H1 (cell line): ENCODE measurements around the gene PITPNM1. TPM values are rescaled to one million over a fixed set of nuclear protein-coding genes. Genes with fewer than 3 reads are reported as not detected.

Source experiments
- CTCF ChIA-PET: fragments of 300-600 bp; sonication (Branson Sonifier 250); formaldehyde crosslinking; loops from one replicate; lab custom pipeline; 2021; ENCODE audit not compliant: partially characterized antibody; lab: Charles Lee
- POLR2A ChIA-PET: fragments of 300-600 bp; sonication (Branson Sonifier 250); formaldehyde crosslinking; loops from one replicate; lab custom pipeline; 2021; ENCODE audit warnings: inconsistent platforms; ENCODE audit not compliant: partially characterized antibody; lab: Charles Lee
- DNase-seq, 2 experiments: peaks; one replicate each; pipeline versions ENCODE4 v3.0.0 to v3.0.0-alpha.2; 2010 to 2022; ENCODE audit warnings: low spot score in 2 of 2, low read depth in 1 of 2, mixed read lengths in 1 of 2
- FAIRE-seq: peaks from 2 replicates; lab custom pipeline; 2011; peaks lifted over from hg19 to GRCh38; lab: Jason Lieb, UNC
- H2AFZ ChIP-seq: 2 replicates; pipeline ENCODE4 v1.8.1; 2012; ENCODE audit warnings: low read length, inconsistent platforms
- H2AK5ac ChIP-seq: 2 replicates; pipeline ENCODE4 v1.6.1; 2013; ENCODE audit warnings: low read depth, low read length
- H2BK120ac ChIP-seq: replicated peaks from 2 replicates; pipeline ENCODE3; 2013; ENCODE audit warnings: low read depth, low read length, inconsistent platforms
- H2BK12ac ChIP-seq: 2 replicates; pipeline ENCODE4 v1.6.1; 2013; ENCODE audit warnings: low read depth, low read length
- H2BK15ac ChIP-seq: 2 replicates; pipeline ENCODE4 v1.6.1; 2013; ENCODE audit warnings: low read length
- H2BK20ac ChIP-seq: 2 replicates; pipeline ENCODE4 v1.6.1; 2013; ENCODE audit warnings: low read length
- H2BK5ac ChIP-seq: 2 replicates; pipeline ENCODE4 v1.6.1; 2013; ENCODE audit warnings: low read depth, low read length
- H3K14ac ChIP-seq: 2 replicates; pipeline ENCODE4 v1.6.1; 2013; ENCODE audit warnings: inconsistent platforms; ENCODE audit not compliant: insufficient read length
- H3K18ac ChIP-seq: 2 replicates; pipeline ENCODE4 v1.6.1; 2013; ENCODE audit warnings: low read length; ENCODE audit errors: extremely low read depth
- H3K23ac ChIP-seq: 2 replicates; pipeline ENCODE4 v1.6.1; 2013; ENCODE audit warnings: inconsistent platforms; ENCODE audit not compliant: insufficient read length
- H3K23me2 ChIP-seq: 2 replicates; pipeline ENCODE4 v1.6.1; 2013; ENCODE audit warnings: low read depth, low read length
- H3K27ac ChIP-seq: 2 replicates; pipeline ENCODE4 v1.6.1; 2011; ENCODE audit warnings: low read depth, low read length, inconsistent platforms
- H3K27me3 ChIP-seq, 4 experiments: replicated peaks in 1 of 4; 1 replicate in 1 of 4; 2 replicates in 3 of 4; pipeline versions ENCODE4 v1.6.1 to v1.8.1; 2011 to 2013; ENCODE audit warnings: low read length in 3 of 4, mild to moderate bottlenecking in 3 of 4, inconsistent platforms in 2 of 4, mixed read lengths in 2 of 4, moderate library complexity in 1 of 4; ENCODE audit not compliant: control insufficient read depth in 3 of 4, insufficient read depth in 3 of 4; ENCODE audit errors: extremely low read depth in 1 of 4
- H3K36me3 ChIP-seq, 4 experiments: 2 replicates each; pipeline versions ENCODE4 v1.6.1 to v1.8.1; 2011 to 2013; ENCODE audit warnings: mild to moderate bottlenecking in 4 of 4, low read length in 3 of 4, moderate library complexity in 2 of 4, control low read depth in 1 of 4, inconsistent platforms in 1 of 4; ENCODE audit not compliant: insufficient read depth in 4 of 4, control insufficient read depth in 2 of 4
- H3K4ac ChIP-seq: replicated peaks from 2 replicates; pipeline ENCODE3; 2013; ENCODE audit warnings: low read length, low read depth, mixed read lengths, inconsistent platforms; ENCODE audit not compliant: insufficient read length
- H3K4me1 ChIP-seq, 4 experiments: replicated peaks in 1 of 4; 1 replicate in 1 of 4; 2 replicates in 3 of 4; pipeline versions ENCODE4 v1.6.1 to v1.8.1; 2011 to 2013; ENCODE audit warnings: low read length in 3 of 4, inconsistent platforms in 2 of 4, mixed read lengths in 1 of 4; ENCODE audit not compliant: insufficient read depth in 4 of 4, control insufficient read depth in 3 of 4
- H3K4me2 ChIP-seq, 2 experiments: 2 replicates each; pipeline versions ENCODE4 v1.6.1 to v1.8.1; 2011 to 2013; ENCODE audit warnings: low read depth in 2 of 2, low read length in 2 of 2, control low read depth in 1 of 2, inconsistent platforms in 1 of 2, mild to moderate bottlenecking in 1 of 2; ENCODE audit not compliant: insufficient read depth in 1 of 2
- H3K4me3 ChIP-seq, 4 experiments: fragments of 200-600, 300-600 bp in 1 of 4; sonication (generic), shearing (Covaris generic), sonication (Bioruptor Twin) in 1 of 4; 2 replicates each; pipeline versions ENCODE4 v1.5.1 to v1.8.1; 2011 to 2016; ENCODE audit warnings: low read length in 4 of 4, low read depth in 3 of 4, control low read depth in 2 of 4, inconsistent platforms in 2 of 4, mild to moderate bottlenecking in 2 of 4, mixed read lengths in 1 of 4, moderate library complexity in 1 of 4; ENCODE audit not compliant: insufficient read depth in 2 of 4; ENCODE audit errors: extremely low read depth in 1 of 4
- H3K56ac ChIP-seq: replicated peaks from 2 replicates; pipeline ENCODE3; 2013; ENCODE audit warnings: low read depth, mild to moderate bottlenecking, mixed read lengths, low read length, inconsistent platforms; ENCODE audit not compliant: insufficient read length
- H3K79me1 ChIP-seq: 2 replicates; pipeline ENCODE4 v1.6.1; 2013; ENCODE audit warnings: low read depth, low read length, control low read depth
- H3K79me2 ChIP-seq, 2 experiments: 2 replicates each; pipeline versions ENCODE4 v1.6.1 to v1.8.1; 2012 to 2013; ENCODE audit warnings: low read length in 2 of 2, mild to moderate bottlenecking in 2 of 2, inconsistent platforms in 1 of 2; ENCODE audit not compliant: insufficient read depth in 2 of 2, control insufficient read depth in 1 of 2
- H3K9ac ChIP-seq, 4 experiments: replicated peaks in 1 of 4; 1 replicate in 1 of 4; 2 replicates in 3 of 4; pipeline versions ENCODE4 v1.6.1 to v1.8.1; 2011 to 2013; ENCODE audit warnings: low read depth in 3 of 4, low read length in 3 of 4, control low read depth in 2 of 4, mild to moderate bottlenecking in 2 of 4, moderate library complexity in 2 of 4, inconsistent platforms in 1 of 4; ENCODE audit errors: extremely low read depth in 1 of 4
- H3K9me3 ChIP-seq, 2 experiments: 2 replicates each; pipeline versions ENCODE4 v1.6.1 to v1.8.1; 2012 to 2013; ENCODE audit warnings: mild to moderate bottlenecking in 2 of 2, moderate library complexity in 2 of 2, control low read depth in 1 of 2, inconsistent platforms in 1 of 2, low read depth in 1 of 2, low read length in 1 of 2, mixed read lengths in 1 of 2; ENCODE audit not compliant: insufficient read depth in 2 of 2
- H4K20me1 ChIP-seq, 2 experiments: replicated peaks in 1 of 2; 2 replicates each; pipeline versions ENCODE3 to v1.8.1; 2011 to 2013; ENCODE audit warnings: inconsistent platforms in 2 of 2, low read length in 2 of 2, mild to moderate bottlenecking in 1 of 2; ENCODE audit not compliant: insufficient read depth in 2 of 2, control insufficient read depth in 1 of 2
- H4K5ac ChIP-seq: 2 replicates; pipeline ENCODE4 v1.6.1; 2013; ENCODE audit warnings: low read length, low read depth, mixed read lengths, inconsistent platforms; ENCODE audit not compliant: insufficient read length
- H4K8ac ChIP-seq: 2 replicates; pipeline ENCODE4 v1.8.0; 2013; ENCODE audit warnings: mild to moderate bottlenecking, moderate library complexity, low read length, inconsistent platforms; ENCODE audit not compliant: insufficient read depth; ENCODE audit errors: extremely low read depth
- H4K91ac ChIP-seq: replicated peaks from 2 replicates; pipeline ENCODE3; 2013; ENCODE audit warnings: low read length, mixed read lengths, inconsistent platforms; ENCODE audit not compliant: insufficient read length
- JUND ChIP-seq: IDR thresholded peaks from 2 replicates; pipeline ENCODE4 v1.6.1; 2011; ENCODE audit warnings: mild to moderate bottlenecking, improper control_type of control experiment, low read length
- WGBS, 2 experiments: shearing (Covaris generic) in 1 of 2; methylation state at CpG; one replicate each; pipeline versions ENCODE4 v1.1.6 to v1.1.7; 2013 to 2015; ENCODE audit warnings: low lambda C conversion rate in 2 of 2, mixed read lengths in 2 of 2, inconsistent platforms in 1 of 2, low coverage in 1 of 2, missing lambda C conversion rate in 1 of 2; ENCODE audit not compliant: insufficient replicate concordance in 2 of 2, insufficient coverage in 1 of 2, insufficient read length in 1 of 2; ENCODE audit errors: extremely low coverage in 1 of 2, missing lambda C conversion rate in 1 of 2; 5-methylcytosine and 5-hydroxymethylcytosine counted together
- polyA plus RNA-seq, 7 experiments: library from polyadenylated mRNA; depleted of rRNA in 3 of 7; stranded (reverse) in 5 of 7; unstranded in 2 of 7; fragments of >200 nt in 5 of 7; fragments of 200-250 nt in 2 of 7; gene quantifications; 1 replicate in 5 of 7; 2 replicates in 1 of 7; 4 replicates in 1 of 7; pipeline versions ENCODE4 v1.2.1 to v1.2.3, GENCODE V29; 2011 to 2013; ENCODE audit warnings: missing spikeins in 2 of 7, mixed read lengths in 2 of 7
- total RNA-seq: library from RNA; stranded (reverse); fragmentation: NEBNext Ultra II Directional; extraction: Animal tissue kit (Norgen Biotek cat#: 25700); gene quantifications from 2 replicates; pipeline ENCODE4 v1.2.1, GENCODE V29; 2021

Gene PITPNM1
- total and polyA plus RNA-seq, 2 of the 8 experiments (the other 6 are each of a cell fraction or from before 2014, with no cell fraction given) = 27.2 to 52.7 TPM

GRCh38 chr11:67539550-67539949 lies 34.4 kb upstream of the PITPNM1 start:
- ChIA-PET POLR2A (interaction anchor here (1.2 kb wide), 1 partner anchor 44 kb away, joined by 3 read pairs; the partner anchor contains the start of gene GSTP1), CTCF (interaction anchor here (1.3 kb wide), 1 partner anchor 33 kb away, joined by 3 read pairs; no protein-coding TSS in a partner anchor)
- Histone ChIP-seq H3K18ac (no peak overlapping the region), H4K20me1 (no peaks in the 10 kb centered on the region), H4K91ac (no peak overlapping the region), H3K23me2 (no peaks in the 10 kb centered on the region), H3K9ac (no peak overlapping the region), H2BK12ac (no peak overlapping the region), H3K4me1 (peaks cover 0 to 5% (median 0%) of the 10 kb centered on the region in 4 experiments; a peak in 2 of 7 replicates), H3K56ac (no peak overlapping the region), H4K8ac (no peak overlapping the region), H3K36me3 (no peaks in the 10 kb centered on the region), H2BK20ac (no peak overlapping the region), H3K79me2 (no peaks in the 10 kb centered on the region), H2BK15ac (no peak overlapping the region), H4K5ac (no peak overlapping the region), H3K23ac (no peak overlapping the region), H3K9me3 (peaks cover 17 to 18% of the 10 kb centered on the region in 2 experiments), H3K4me2 (no peak overlapping the region), H3K79me1 (no peaks in the 10 kb centered on the region), H3K4ac (no peak overlapping the region), H2AFZ (no peak overlapping the region), H2BK120ac (no peak overlapping the region), H3K4me3 (no peak overlapping the region), H3K14ac (no peak overlapping the region), H3K27me3 (no peaks in the 10 kb centered on the region; a peak in 1 of 7 replicates), H2AK5ac (no peak overlapping the region), H2BK5ac (no peak overlapping the region), H3K27ac (no peak overlapping the region)
- TF ChIP-seq JUND = no peak
- DNase-seq (no peak), FAIRE-seq (no peak)
- 79% methylated on average over 4 of the region's 4 CpGs; no CpG with 5 or more reads in 1 of the 2 experiments for WGBS, 2 experiments
